NCI-H1105 (cell line): ENCODE data around the gene MIOS.

Experiments
- DNase-seq: peaks from one replicate; lab custom pipeline; 2025; lab: John Stamatoyannopoulos, UW

MIOS gene

DNA sequence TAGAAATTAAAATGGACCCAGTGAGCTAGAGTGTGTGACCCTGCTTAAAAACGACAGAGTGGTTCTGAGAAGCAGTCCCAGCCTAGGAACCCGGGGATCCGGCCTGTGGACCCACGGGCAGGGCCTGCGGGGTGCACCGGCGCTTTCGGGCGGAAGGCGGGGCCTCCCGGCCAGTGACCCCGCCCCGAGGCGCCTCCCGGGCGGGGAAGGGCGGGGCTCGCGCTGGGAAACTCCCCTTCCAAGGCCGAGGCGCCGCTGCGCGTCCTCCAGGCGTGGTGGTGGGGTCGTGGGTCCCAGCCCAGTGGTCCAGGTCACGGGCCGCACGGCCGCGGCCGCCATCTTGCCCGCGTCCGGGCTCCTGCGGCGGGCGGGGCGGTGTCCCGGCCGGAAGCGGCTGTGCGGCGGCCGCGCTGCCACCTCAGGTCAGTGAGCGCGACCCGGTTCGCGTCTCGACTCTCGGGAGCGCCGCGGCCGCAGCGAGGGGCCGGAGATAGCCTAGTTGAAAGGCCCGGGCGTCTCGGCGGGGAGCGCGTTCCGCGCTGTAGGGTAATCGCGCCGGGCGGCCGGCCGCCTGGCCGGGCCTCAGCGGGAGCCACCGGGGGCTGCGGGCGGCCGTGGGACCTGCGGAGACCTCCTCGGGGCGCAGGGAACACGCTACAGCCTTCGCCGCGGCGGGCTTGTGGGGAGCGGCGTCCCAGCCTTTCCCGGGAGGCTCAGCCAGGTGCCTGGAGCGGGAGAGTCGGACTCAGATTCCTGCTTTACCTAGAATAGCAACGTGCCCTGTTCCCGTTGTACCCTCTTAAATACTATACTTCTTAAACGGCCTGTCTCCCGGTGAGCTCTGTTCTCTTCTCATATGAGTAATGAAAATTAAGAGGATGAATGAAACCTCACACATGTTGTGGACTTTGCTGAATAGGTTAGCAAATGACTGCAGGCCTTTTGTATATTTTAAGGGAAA, at the start of gene MIOS:
Gene MIOS, plus strand, starts transcription at position 234 of the 961 bp plus-strand sequence. CDS start 5,592 bp downstream, outside the sequence.
- DNase-seq = peak; percentile 78

DNA sequence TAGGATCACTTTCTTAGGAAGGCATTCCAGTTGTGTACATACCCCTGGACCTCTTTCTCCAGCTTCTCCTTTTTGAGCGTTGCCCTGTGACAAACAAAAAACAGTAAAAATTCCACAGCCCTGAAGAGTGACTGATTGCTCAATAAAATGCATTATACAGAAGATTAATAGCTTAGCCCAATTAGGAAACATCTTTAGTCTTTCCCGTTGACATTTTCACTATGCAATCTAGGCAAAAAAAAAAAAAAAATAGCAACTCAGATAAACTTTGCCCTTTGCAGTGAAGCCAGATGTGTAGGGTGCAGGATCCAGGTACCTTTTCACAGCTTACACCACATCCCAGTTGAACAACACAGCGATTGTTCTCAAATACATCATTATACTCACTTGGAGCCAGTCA, 48.9 kb upstream of the MIOS start:
- DNase-seq = no peak

DNA sequence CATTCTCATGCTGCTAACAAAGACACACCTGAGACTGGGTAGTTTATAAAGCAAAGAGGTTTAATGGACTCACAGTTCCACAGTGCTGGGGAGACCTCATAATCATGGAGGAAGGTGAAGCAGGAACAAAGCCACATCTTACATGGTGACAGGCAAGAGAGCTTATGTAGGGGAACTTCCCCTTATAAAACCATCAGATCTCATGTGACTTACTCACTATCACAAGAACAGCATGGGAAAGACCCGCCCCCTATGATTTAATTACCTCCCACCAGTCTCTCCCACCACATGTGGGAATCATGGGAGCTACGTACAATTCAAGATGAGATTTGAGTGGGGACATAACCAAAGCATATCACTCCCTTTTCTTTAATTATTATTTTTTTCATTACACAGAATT, 47.6 kb upstream of the MIOS start:
- DNase-seq = no peak

DNA sequence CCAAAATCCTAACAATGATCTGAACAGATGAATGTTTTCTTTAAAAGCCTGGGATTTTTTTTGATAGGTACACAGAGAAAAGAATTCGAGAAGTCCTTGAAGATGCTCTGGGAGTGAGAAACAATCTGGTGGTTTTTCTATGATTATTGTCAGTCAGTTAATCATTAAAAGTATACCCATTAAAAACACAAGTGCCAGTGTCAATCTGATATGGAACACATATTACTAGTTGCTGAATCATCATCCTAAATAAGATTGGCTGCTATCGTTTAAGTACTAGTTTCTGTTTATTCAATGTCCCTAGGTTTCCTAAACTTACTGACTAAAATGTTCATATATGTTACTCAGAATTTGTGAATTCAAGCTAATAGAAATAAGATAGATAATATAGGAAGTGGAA, 47.2 kb upstream of the MIOS start:
- DNase-seq = no peak

DNA sequence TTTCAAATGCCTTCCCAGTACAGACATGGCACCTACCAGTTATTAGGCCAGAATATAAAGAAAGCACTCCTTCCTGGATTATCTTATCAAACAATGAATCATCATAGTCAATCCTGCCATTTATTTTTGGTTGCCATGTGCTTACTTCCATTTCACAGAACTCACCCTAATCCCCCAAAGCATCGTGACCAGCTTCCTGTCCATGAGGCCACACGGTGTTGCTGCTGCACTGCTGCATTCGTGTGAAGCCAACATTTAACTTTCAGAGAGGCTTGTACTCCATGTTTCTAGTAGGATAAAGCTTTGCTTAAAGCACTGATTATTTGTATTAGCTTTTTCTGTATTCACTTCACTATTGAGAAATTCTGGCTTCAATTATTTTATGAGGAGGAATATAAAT, 45.4 kb upstream of the MIOS start:
- DNase-seq = no peak

DNA sequence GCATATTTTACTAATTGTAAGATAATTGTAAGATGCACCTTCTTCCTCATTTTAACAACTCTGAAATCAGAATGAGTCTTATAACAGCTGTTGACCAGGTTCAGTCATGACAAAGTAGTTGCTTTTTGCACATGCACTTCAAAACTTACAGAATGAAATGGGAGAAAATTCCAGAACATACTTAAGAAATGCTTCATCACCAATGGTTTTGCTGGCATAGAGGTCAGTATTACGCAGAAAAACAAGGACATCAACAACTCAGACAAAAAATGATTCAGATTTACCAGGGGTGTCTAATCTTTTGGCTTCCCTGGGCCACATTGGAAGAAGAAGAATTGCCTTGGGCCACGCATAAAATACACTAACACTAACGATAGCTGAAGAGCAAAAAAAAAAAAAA, 44.3 kb upstream of the MIOS start:
- no peak for DNase-seq

DNA sequence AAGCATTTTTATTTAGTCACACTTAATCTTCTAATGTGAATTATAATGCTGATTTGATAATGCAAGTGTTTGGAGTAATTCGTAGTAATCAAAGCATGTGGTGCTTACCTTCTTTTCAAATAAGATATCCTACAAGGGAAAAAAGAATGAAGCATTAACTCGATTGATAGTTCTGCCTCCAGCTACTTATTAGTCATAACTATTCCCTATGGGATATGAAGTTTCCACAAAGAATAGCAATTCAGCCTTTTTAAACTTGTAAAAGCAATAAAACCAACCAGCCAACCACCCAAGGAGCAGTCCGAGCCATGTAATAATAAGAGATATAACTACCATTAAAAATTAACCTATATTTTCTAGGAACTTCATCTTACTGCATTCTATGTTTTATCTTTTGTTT, 42.6 kb upstream of the MIOS start:
- DNase-seq = no peak

DNA sequence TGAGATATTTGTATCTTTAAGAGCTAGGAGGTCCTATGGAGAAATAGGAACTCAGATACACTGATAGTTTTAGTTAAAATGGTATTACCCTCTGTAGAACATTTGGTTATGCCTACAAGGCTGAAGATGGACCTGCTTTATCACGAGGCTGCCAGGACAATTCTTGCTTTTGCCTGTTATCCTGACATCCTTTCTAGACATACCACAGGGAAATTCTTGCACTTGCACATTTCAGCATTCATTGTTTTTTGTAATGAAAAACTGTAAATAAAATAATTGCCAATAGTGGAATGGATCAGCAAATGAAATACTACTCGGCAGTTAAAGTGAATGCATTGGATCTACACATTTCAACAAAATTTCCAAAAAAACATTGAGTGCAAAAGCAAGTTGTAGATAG, 40.7 kb upstream of the MIOS start:
- no peak for DNase-seq

DNA sequence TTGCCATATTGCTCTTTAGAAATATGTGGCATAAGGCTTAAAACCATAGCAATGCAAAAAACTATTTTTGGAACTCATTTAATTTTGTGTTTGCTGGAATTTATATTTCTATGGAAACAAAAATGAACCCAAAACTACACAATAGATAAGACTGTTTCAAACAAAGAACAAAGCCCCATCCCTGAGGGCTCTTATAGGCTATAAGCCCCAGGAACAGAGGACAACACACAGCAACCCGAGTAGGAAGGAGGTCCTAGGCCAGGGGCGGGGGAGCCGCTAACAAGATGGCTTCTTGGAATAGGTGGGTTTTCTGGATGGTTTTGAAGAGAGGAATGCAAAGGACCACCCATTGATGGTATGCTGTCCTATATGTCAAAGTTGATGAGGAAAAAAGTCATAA, 39.6 kb upstream of the MIOS start:
- DNase-seq = no peak

DNA sequence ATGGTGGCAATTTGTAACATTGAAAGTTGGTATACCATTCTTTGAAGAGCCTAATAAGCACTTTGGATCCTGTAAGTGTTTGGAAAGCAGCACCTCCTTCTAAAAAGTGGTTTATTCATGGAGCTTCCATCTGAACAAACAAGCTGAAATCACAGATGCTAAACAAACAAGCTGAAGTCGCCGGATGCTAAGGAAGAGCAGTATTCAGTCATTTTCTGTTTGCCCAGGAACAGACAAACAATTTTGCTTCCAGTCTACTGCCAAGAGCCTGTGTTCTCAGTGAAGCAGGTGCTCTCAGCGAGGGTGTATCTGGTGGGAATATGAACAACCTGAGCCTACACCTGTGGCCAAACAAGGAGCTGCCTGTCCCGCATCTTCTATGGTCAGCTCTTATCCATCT, 37.4 kb upstream of the MIOS start:
- DNase-seq = peak; percentile 85

DNA sequence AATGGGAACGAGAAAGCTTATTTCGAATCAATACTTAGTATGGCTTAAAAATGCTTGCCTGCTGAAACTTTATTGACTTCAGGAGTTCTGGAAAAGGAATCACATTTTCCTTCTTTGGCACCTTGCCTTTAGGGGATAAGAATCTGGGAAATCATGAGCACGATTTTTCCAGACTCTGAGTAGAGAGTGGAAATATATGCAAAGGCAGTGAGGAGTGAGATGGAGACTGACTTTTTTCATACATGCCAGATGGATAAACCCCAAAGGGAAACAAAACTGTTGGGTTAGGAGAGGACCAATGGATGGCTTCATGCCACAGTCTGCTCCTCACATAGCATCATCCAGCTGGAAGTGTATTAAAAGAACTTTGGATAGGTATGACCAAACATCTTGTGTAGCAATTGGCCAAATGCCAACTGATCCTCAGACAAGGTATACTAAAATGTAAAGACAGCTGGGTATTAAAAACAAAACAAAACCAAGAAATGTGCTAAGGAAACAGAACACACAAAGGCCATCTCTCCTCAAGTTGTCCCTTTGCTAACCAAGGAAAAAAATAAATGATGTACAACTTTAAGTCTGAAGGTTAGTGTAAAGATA, 32.8 kb upstream of the MIOS start:
- no peak for DNase-seq

DNA sequence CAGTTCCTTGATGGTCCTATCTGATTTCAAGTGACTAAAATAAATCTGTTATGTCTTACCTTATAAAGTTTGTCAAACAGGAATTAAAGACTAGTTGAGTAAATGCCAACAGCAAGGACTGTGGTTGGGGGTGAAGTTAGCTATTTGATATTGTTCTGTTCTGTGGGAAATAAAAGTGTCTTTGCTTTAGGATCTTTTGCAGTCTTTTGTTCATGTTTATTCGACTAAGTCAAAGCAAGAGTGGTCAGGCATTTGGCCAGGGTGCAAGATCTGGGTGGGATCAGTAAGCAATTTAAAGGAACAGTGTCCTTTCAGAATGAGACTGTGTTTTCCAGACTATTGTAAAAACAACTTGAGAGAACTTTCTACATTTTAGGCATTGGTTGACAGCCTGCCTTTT, 31.0 kb upstream of the MIOS start, which contains the start of gene COL28A1:
Gene COL28A1, minus strand, starts transcription at position 183 of the 400 bp plus-strand sequence. CDS start 2,998 bp downstream, outside the sequence.
- no peak for DNase-seq

DNA sequence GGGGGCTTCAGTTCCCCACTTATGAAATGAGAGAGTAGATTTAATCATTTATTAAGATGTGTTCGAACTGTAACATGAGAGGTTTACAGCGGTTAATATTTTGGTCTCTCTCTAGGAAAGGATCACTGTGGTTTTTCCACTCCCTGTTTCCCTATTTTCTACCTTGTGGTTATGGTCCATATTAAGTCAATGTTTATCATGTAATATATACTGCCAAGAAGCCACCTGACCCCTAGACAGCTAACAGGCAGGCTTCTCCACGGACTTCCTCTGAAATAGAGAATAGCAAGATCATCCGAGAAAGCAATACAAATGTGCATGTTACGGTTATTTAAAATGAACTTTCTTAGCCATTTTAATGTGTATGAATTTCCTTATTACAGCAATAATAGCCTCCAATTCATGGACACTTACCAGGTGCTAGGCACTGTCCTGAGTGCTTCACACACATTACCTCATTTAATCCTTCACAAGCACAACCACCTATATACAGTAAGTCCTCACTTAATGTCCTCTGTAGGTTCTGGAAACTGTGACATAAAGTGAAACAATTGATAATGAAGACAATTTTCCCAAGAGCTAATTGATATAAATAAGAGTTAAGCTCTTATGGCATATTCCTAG, 30.2 kb upstream of the MIOS start:
- no peak for DNase-seq

DNA sequence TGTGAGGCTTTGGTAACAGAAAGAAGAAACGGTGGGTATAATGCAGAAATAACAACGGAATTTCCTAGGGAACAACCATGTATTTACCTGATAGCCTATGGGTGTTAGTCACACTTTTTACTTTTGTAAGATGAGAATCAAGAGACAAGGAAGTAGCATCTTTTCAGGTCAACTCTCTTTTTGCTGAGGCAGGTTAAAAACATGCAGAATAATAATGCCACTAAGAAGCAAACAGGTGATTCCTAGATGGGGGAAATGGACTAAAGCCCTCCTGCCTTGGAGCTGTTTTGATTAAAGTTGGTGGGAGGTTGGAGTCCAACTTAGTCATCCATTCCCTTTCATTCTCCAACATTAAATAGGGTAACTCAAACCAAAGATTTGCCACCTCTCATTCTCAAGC, 29.0 kb upstream of the MIOS start:
- no peak for DNase-seq

DNA sequence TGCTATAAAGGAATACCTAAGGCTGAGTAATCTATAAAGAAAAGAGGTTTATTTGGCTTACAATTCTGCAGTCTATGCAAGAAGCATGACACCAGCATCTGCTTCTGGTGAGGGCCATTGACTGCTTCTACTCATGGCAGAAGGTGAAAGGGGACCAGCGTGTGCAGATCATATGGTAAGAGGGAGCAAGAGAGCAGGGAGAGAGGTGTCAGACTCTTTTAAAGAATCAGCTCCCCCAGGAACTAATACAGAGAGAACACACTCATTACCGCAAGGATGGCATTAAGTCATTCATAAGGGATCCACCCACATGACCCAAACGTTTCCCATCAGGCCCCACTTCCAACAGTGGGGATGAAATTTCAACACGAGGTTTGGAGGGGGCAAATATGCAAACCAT, 27.5 kb upstream of the MIOS start:
- DNase-seq = no peak

DNA sequence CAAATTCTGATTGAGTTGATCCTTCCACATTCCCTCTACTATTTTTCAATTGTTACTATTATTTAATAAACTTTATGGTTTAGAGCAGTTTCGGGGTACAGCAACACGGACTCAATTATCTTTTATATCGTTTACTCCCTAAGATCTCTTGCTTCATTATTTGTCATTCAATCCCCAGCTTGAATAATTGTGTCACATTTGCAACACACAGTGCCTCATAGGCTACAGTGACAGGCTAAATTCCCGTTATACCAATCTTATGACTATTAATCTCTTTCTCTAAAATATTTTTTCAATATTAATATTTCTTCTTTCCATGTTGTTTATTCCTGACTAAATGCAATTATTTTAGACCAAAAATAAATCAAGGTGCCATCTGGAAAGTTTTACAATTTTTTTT, 27.0 kb upstream of the MIOS start:
- DNase-seq = no peak

DNA sequence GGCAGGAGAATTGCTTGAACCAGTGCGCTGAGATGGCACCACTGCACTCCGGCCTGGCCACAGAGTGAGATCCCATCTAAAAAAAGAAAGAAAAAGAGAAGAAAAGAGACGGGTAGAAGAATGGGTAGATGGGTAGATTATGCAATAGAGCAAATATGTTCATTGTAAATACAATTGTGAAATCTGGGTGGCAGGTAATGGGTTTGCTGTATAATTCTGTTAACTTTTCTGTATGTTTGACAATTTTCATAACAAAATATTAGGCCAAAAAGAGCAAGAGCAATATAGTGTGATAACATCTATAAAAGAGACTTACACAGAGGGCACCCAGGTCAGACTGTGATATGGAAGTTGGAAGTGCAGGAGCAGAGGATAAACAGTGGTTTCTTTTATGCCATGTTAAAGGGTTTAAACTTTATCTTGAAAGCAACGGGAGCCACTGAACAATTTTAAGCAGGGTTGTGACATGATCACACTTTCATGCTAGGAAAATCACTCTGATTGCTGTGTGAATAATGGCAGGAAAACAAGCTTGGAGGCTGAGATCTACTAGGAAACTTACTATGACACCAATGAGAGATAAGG, 24.3 kb upstream of the MIOS start:
- no peak for DNase-seq

DNA sequence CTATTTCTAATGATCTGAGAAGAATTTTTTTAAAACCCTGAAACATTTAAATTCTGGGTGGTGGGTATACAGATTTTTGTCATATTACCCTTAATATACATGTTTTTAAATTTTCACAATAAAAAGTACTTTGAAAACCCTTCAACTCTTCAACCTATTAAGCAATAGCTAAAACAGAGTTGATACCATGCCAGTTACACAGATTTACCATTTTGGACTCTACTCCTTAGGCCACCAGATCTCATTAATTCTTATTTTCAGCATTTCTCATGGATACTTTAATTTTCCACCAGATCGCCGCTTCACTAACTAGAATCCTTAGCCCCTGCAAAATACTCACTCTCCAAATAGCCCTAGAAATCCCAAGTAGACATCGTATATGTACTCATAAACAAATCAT, 18.3 kb upstream of the MIOS start:
- no peak for DNase-seq

DNA sequence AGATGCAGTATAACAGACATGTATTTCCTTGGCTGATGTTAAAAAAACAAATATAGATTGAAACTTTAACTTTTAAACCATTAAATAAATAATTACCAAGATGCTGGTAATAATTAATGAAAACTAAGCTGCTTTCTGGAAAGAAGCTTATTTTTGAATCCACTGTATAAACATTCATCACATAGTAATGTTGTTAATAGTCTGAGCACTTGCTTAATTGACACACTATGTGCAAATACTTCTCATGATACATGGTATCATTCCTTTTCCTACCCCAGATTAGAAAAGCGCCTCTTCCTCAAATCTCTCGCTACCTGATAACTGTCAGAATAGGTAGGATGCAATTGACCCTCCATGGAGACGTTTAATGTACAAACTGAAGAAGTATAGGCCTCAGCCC, 16.0 kb upstream of the MIOS start:
- no peak for DNase-seq

DNA sequence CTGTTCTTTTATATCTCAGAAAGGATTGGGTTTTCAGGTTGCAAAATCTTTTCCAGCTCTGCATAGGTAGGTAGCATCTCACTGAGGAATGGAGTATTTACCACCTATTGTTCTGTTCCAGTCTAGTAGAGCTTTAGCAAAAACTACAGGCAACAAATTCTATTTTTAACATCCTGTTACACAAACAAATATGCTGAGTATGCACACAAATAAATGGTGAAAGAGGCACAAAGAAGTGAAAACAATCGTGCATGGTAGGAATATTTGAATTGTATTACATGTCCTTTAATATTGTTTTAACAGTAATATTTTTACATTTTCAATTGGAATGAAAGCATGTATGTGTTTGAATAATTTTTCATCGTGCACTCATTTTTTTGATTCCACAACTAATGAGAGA, 14.5 kb upstream of the MIOS start:
- DNase-seq = no peak

DNA sequence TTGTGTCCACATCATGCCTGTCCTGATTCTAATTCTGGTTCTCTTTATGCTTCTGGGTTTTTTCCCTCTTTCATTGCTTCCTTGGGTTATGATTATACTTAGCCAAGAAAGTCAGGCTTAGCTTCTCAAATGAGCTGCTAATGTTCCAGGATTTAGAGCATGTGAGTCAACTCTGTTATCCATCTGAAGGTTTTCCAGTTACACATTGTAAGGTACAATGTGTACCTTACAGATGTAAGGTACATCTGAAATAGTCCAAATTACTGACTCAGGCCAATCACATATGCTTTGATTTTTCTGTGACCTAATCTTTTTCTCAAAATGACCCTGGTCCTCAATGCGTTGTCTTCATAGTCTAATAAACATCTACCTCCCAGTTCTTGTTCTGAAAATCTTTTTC, 13.3 kb upstream of the MIOS start:
- no peak for DNase-seq

DNA sequence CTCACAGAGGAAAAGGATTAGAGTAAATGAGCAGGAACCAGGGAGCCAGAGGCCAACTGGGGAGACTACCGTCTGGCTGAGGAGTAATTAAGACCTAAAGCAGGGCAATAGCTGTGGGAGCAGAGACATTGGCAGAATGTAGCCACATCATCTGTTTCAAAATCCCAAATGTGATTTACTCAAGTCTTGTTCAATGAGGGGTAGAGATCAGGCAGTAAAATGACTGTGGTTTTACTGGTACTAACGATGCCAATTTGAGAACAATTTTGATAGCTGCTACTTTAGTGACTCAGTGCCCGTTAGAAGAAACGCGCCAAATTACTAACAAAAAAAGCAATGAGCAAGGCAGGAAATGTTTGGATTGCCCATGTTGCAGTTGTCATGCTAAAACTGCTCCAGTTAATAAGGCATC, 12.7 kb upstream of the MIOS start:
- peak; percentile 82 for DNase-seq
